Neural progenitor cell (in vitro differentiated cells): Measurements from ENCODE around the gene PRSS27. TPM values are rescaled to one million over a fixed set of nuclear protein-coding genes. Genes with fewer than 3 reads are reported as not detected.
"Not testable (repeated sequence)": the region's sequence is repeated elsewhere in the genome, so short reads cannot be mapped to it uniquely, and the experiment has no call there.

ENCODE experiments used
- DNase-seq: peaks from one replicate; pipeline ENCODE4 v3.0.0-alpha.2; 2016; ENCODE audit warnings: low spot score
- H2AFZ ChIP-seq: fragments of 200-600 bp; sonication (generic); replicated peaks from 2 replicates; pipeline ENCODE4 v1.6.1; 2016; ENCODE audit warnings: antibody characterized with exemption
- H3F3A ChIP-seq: fragments of 200-600 bp; sonication (generic); 2 replicates; pipeline ENCODE4 v1.6.1; 2016; ENCODE audit warnings: antibody characterized with exemption, low read depth
- H3K27ac ChIP-seq: fragments of 200-600 bp; sonication (generic); 2 replicates; pipeline ENCODE4 v1.5.1; 2016; ENCODE audit warnings: mild to moderate bottlenecking
- H3K27me3 ChIP-seq: fragments of 200-600 bp; sonication (generic); 2 replicates; pipeline ENCODE4 v1.6.1; 2016; ENCODE audit warnings: mild to moderate bottlenecking, moderate library complexity
- H3K36me3 ChIP-seq: fragments of 200-600 bp; sonication (generic); 2 replicates; pipeline ENCODE4 v1.5.1; 2016
- H3K4me1 ChIP-seq: fragments of 200-600 bp; sonication (generic); 2 replicates; pipeline ENCODE4 v1.6.1; 2016; ENCODE audit warnings: mixed run types
- H3K4me2 ChIP-seq: fragments of 200-600 bp; sonication (generic); 2 replicates; pipeline ENCODE4 v1.6.1; 2016
- H3K4me3 ChIP-seq: fragments of 200-600 bp; sonication (generic); 2 replicates; pipeline ENCODE4 v1.5.1; 2016
- H3K79me2 ChIP-seq: fragments of 200-600 bp; sonication (generic); 2 replicates; pipeline ENCODE4 v1.6.1; 2016; ENCODE audit warnings: low read depth
- H3K9ac ChIP-seq: fragments of 200-600 bp; sonication (generic); 2 replicates; pipeline ENCODE4 v1.6.1; 2016
- H3K9me3 ChIP-seq: fragments of 200-600 bp; sonication (generic); 2 replicates; pipeline ENCODE4 v1.5.1; 2016; ENCODE audit warnings: low read depth
- H4K20me1 ChIP-seq: fragments of 200-600 bp; sonication (generic); 2 replicates; pipeline ENCODE4 v1.6.1; 2016; ENCODE audit warnings: low read depth
- H3K27ac Mint-ChIP-seq: 3 replicates; pipeline ENCODE4 v1.8.0; 2021; ENCODE audit warnings: mixed read lengths
- H3K27me3 Mint-ChIP-seq: 2 replicates; pipeline ENCODE4 v1.8.0; 2022; ENCODE audit warnings: low read depth, mild to moderate bottlenecking, inconsistent platforms, moderate library complexity, mixed read lengths; ENCODE audit not compliant: insufficient read depth
- H3K36me3 Mint-ChIP-seq: 3 replicates; pipeline ENCODE4 v1.8.0; 2021; ENCODE audit warnings: mixed read lengths
- H3K4me1 Mint-ChIP-seq: 3 replicates; pipeline ENCODE4 v1.8.0; 2021; ENCODE audit warnings: mixed read lengths
- H3K4me3 Mint-ChIP-seq: 3 replicates; pipeline ENCODE4 v1.8.0; 2021; ENCODE audit warnings: mild to moderate bottlenecking, moderate library complexity, mixed read lengths
- H3K9me3 Mint-ChIP-seq: 3 replicates; pipeline ENCODE4 v1.8.0; 2020; ENCODE audit warnings: mixed read lengths
- EZH2 ChIP-seq: fragments of 200-600 bp; sonication (generic); IDR thresholded peaks from 2 replicates; pipeline ENCODE4 v1.6.1; 2017; ENCODE audit warnings: antibody characterized with exemption, mild to moderate bottlenecking, moderate library complexity
- EZH2phosphoT487 ChIP-seq: fragments of 200-600 bp; sonication (generic); IDR thresholded peaks from 2 replicates; pipeline ENCODE4 v1.6.1; 2017; ENCODE audit warnings: antibody characterized with exemption
- total RNA-seq: library from RNA; depleted of rRNA; stranded (reverse); fragments of >200 nt; gene quantifications from 2 replicates; pipeline ENCODE4 v1.2.3, GENCODE V29; 2015; ENCODE audit warnings: low replicate concordance
- TF ChIP-seq, protein P1 (sequence below): fragments of 200-600 bp; sonication (generic); IDR thresholded peaks from 2 replicates; pipeline ENCODE4 v1.5.1; 2017; ENCODE audit warnings: antibody characterized with exemption, mild to moderate bottlenecking

Gene PRSS27
- total RNA-seq, 1 donor from 2014 or later = 1.8 TPM

- H3K4me2 ChIP-seq = no peak overlapping the region
- H3K36me3 ChIP-seq = no peaks in the 10 kb centered on the region
- DNase-seq = no peak
- H4K20me1 ChIP-seq = no peaks in the 10 kb centered on the region
- Mint-ChIP-seq H3K9me3 (no peaks in the 10 kb centered on the region), H3K4me3 (no peak overlapping the region), H3K27me3 (peaks cover 2% of the 10 kb centered on the region), H3K27ac (no peak overlapping the region), H3K36me3 (no peaks in the 10 kb centered on the region), H3K4me1 (no peaks in the 10 kb centered on the region)
- H3K9ac ChIP-seq = no peak overlapping the region
- no peak overlapping the region for H3K27ac ChIP-seq
- H3F3A ChIP-seq = peaks cover 3% of the 10 kb centered on the region
- no peak for TF ChIP-seq EZH2
- no peak for TF ChIP-seq EZH2phosphoT487
- TF ChIP-seq, protein P1, sequence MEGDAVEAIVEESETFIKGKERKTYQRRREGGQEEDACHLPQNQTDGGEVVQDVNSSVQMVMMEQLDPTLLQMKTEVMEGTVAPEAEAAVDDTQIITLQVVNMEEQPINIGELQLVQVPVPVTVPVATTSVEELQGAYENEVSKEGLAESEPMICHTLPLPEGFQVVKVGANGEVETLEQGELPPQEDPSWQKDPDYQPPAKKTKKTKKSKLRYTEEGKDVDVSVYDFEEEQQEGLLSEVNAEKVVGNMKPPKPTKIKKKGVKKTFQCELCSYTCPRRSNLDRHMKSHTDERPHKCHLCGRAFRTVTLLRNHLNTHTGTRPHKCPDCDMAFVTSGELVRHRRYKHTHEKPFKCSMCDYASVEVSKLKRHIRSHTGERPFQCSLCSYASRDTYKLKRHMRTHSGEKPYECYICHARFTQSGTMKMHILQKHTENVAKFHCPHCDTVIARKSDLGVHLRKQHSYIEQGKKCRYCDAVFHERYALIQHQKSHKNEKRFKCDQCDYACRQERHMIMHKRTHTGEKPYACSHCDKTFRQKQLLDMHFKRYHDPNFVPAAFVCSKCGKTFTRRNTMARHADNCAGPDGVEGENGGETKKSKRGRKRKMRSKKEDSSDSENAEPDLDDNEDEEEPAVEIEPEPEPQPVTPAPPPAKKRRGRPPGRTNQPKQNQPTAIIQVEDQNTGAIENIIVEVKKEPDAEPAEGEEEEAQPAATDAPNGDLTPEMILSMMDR = no peak
- H3K4me3 ChIP-seq = no peak overlapping the region
- no peaks in the 10 kb centered on the region for H3K79me2 ChIP-seq
- no peaks in the 10 kb centered on the region for H3K4me1 ChIP-seq
- no peaks in the 10 kb centered on the region for H3K9me3 ChIP-seq
- no peak overlapping the region for H2AFZ ChIP-seq
- H3K27me3 ChIP-seq = no peaks in the 10 kb centered on the region
These were observed 6.9 kb upstream of the PRSS27 start for GRCh38 chr16:2726923-2727322.

- Histone ChIP-seq H3F3A (peaks cover 20% of the 10 kb centered on the region), H2AFZ (no peak overlapping the region), H3K9me3 (no peaks in the 10 kb centered on the region), H3K27me3 (no peaks in the 10 kb centered on the region), H3K4me3 (no peak overlapping the region), H3K4me1 (no peaks in the 10 kb centered on the region), H3K79me2 (no peaks in the 10 kb centered on the region), H3K4me2 (no peak overlapping the region), H3K9ac (no peak overlapping the region), H3K36me3 (no peaks in the 10 kb centered on the region), H3K27ac (no peak overlapping the region), H4K20me1 (no peaks in the 10 kb centered on the region)
- no peak for DNase-seq
- Mint-ChIP-seq H3K4me1 (no peaks in the 10 kb centered on the region), H3K4me3 (no peak overlapping the region), H3K36me3 (no peaks in the 10 kb centered on the region), H3K9me3 (no peaks in the 10 kb centered on the region), H3K27me3 (peaks cover 4% of the 10 kb centered on the region), H3K27ac (peak overlapping the region; percentile 3)
- no peak for TF ChIP-seq EZH2phosphoT487
- no peak for TF ChIP-seq EZH2
- TF ChIP-seq, protein P1 = no peak
These were observed 4.9 kb upstream of the PRSS27 start for GRCh38 chr16:2724816-2725348.

DNA sequence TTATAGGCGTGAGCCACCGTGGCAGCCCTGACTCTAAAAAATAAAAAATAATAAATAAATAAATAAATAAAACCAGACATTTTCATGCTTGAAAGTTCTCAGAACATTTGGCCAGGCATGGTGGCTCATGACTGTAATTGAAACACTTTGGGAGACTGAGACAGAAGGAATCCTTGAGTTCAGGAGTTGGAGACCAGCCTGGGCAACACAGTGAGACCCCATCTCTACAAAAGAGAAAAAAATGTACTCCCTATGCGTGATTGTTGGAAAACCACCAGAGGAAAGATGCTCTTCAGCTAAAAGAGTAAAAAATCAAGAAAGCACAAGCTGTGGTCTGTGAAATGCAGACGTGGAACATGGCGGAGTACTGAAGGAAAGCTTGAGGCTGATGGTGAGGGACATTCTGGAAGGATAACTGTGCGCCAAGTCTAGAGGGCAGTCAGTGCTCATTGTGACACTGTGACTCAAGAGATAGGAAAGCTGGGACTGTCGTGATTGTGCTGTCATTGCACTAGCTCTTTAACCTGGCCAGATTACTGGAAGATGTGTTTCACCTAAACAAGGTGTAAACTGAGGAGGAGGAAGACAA, 4.2 kb upstream of the PRSS27 start:
- H3K36me3 ChIP-seq = no peaks in the 10 kb centered on the region
- H3K27ac ChIP-seq = no peak overlapping the region
- no peak overlapping the region for H2AFZ ChIP-seq
- no peak for DNase-seq
- H3K4me1 Mint-ChIP-seq = no peaks in the 10 kb centered on the region
- no peaks in the 10 kb centered on the region for H3K27me3 ChIP-seq
- no peak overlapping the region for H3K27ac Mint-ChIP-seq
- H3F3A ChIP-seq = peaks cover 22% of the 10 kb centered on the region
- TF ChIP-seq, protein P1 = no peak
- TF ChIP-seq EZH2phosphoT487 (no peak), EZH2 (no peak)
- H3K79me2 ChIP-seq = no peaks in the 10 kb centered on the region
- H4K20me1 ChIP-seq = no peaks in the 10 kb centered on the region
- no peak overlapping the region for H3K4me2 ChIP-seq
- no peaks in the 10 kb centered on the region for H3K36me3 Mint-ChIP-seq
- no peak overlapping the region for H3K4me3 Mint-ChIP-seq
- peaks cover 4% of the 10 kb centered on the region for H3K27me3 Mint-ChIP-seq
- H3K4me3 ChIP-seq = no peak overlapping the region
- no peaks in the 10 kb centered on the region for H3K4me1 ChIP-seq
- H3K9me3 ChIP-seq = no peaks in the 10 kb centered on the region
- H3K9me3 Mint-ChIP-seq = no peaks in the 10 kb centered on the region
- no peak overlapping the region for H3K9ac ChIP-seq

- not testable (repeated sequence) for H3K36me3 ChIP-seq, H3K4me1 Mint-ChIP-seq, H3K4me1 ChIP-seq, H4K20me1 ChIP-seq, H3K9me3 ChIP-seq, H3K36me3 Mint-ChIP-seq, H3K79me2 ChIP-seq, H3K27me3 Mint-ChIP-seq, H3K9me3 Mint-ChIP-seq, H3K27ac Mint-ChIP-seq, H3K9ac ChIP-seq, H3K27me3 ChIP-seq, DNase-seq, H3K27ac ChIP-seq
- Histone ChIP-seq H3K4me2 (peak overlapping the region; percentile 75), H3F3A (peaks cover 22% of the 10 kb centered on the region), H3K4me3 (peak overlapping the region; percentile 63), H2AFZ (peak overlapping the region; percentile 47)
- H3K4me3 Mint-ChIP-seq = peak overlapping the region; percentile 81
These were observed 1.7 kb upstream of the PRSS27 start for GRCh38 chr16:2721634-2722173.
